ENCODE measurements around the gene RALBP1.

RALBP1 gene

GRCh38 chr18:9507565-9508088 lies 32.3 kb downstream of the RALBP1 start:
- DNase-seq (ENCODE audit: low read depth), result no peak

GRCh38 chr18:9508446-9509025 lies 33.2 kb downstream of the RALBP1 start:
- no peak for DNase-seq (ENCODE audit: low read depth)

DNA sequence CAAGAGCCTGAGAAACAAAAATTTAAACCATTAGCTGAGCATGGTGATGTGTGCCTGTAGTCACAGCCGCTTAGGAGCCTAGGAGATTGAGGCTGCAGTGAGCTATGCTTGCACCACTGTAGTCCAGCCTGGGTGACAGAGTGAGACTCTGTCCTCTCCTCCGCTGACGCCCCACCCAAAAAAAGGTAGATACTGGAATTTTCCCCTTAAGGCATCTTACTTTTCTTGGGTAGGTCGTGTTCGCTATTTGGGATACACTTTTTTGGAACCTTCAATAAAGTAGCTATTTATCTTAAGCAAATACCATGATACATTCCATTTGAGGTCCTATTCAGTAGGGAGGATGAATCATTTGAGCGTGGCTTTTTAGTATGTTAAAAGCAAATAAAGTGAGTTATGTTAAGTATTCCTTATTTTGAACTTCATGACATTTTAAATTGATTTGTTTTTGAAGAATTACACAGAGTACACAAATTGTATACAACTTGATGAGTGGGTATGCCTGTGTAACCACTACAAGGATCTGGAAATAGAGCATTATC lies 38.7 kb downstream of the RALBP1 start:
- DNase-seq (ENCODE audit: low read depth), result peak; percentile 68

DNA sequence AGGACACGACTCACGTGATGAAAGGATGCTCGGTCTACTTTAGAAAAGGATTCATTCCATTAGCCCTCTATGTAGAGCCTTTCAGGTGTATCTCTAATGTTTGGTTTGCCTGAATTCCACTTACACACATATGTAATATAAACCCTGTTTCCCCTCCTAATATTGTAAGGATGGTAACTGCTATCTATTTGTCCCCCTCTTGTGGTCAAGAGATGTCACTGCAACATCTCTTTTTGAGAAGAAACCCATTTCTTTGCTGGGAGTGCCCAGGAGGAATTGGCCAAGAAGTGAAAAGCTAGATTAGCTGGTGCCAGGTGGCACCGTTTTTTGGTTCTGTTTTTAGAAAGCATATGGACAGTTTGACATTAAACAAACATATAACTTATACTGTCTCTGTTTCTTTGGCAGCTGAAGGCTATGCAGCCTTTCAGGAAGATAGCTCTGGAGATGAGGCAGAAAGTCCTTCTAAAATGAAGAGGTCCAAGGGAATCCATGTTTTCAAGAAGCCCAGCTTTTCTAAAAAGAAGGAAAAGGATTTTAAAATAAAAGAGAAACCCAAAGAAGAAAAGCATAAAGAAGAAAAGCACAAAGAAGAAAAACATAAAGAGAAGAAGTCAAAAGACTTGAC lies 41.2 kb downstream of the RALBP1 start:
- DNase-seq (ENCODE audit: low read depth), result peak; percentile 71

GRCh38 chr18:9517869-9518268 lies 42.6 kb downstream of the RALBP1 start:
- no peak for DNase-seq (ENCODE audit: low read depth)

DNA sequence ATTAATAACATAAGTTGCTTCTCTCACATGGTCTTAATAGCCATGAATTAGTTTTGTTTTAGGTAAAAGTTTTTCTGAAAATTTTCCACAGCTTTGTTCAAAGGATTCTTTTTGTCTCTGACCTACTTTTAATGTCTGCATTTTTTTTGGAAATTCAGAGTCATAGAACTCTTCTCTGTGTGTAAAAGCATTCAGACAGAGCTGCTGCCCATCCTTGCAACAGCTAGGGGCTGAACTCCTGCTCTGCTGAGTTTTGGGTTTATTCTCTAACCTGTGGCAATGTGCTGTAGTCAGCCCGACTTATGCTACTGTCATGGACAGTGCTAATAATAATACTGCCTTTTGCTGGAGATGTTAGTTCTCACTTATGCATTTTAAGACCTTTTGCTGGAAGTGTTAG lies 44.1 kb downstream of the RALBP1 start:
- DNase-seq (ENCODE audit: low read depth), result no peak

- DNase-seq (ENCODE audit: low read depth), result no peak
These were observed 45.4 kb downstream of the RALBP1 start for GRCh38 chr18:9520666-9521065.

- no peak for DNase-seq (ENCODE audit: low read depth)
These were observed 46.5 kb downstream of the RALBP1 start for GRCh38 chr18:9521770-9522169.

DNA sequence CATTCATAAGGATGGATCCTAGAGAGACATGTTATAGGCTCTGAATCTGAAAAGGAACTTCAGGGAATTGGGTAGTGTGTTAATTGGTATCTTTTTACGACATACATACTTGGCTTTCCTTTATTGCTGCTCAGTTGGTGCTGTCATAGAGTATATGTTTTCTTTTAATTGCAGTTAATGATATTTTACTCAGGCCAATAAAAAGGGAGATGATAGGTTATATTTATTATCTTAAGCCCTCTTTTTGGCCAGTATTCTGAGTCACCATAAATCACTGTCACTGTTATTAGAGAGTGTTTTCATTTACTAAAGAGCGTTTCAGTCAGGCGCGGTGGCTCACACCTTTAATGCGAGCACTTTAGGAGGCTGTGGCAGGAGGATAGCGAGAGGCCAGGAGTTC lies 47.6 kb downstream of the RALBP1 start:
- DNase-seq (ENCODE audit: low read depth), result no peak

DNA sequence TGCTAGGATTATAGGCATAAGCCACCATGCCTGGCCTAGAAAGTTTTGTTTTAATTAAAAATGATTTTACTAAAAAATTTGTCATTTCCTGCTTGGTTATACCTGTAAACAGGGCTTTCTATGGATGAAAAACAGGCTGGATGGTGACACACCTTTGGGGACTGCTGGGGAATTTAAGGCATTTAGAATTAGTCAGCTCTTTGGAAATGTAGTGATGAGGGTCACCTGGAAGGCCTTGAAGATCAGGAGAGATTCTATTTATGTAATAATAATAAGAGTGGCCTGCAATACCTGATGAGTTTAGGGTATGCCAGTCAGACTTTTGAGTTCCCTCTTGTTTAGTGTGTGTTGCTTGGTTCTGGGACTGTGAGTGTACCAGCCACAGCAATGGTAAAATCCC lies 51.1 kb downstream of the RALBP1 start:
- no peak for DNase-seq (ENCODE audit: low read depth)

DNA sequence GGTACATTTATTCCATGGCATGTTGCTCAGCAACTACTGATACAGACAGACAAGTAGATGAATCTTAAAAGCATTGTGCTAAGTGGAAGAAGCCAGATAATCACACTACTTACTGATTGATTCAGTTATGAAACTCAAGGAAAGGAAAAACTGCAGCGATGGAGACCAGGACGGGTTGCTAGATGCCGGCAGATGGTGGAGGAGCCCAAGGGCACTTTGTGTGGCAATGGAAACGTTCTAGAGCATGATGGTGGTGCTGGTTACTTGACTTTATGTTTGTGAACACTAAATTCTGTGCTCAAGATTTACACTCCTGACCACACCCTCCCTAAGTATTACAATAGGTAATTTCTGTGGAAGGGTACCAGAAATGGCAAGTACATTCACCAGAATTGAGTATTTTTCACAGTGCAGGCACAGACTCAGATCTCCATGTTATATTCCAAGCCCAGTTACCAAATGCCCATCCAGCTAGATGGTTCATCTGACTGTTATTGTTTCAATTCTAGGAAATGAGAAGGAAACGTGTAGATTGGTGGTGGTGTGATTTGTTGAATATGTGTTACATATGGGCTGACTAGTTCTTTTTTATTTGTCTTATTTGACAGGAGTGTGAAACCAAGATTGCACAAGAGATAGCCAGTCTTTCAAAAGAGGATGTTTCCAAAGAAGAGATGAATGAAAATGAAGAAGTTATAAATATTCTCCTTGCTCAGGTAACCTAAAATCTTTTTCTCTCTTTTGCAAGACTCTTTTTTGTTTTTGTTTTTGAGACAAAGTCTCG lies 55.1 kb downstream of the RALBP1 start:
- DNase-seq (ENCODE audit: low read depth), result no peak

GRCh38 chr18:9531791-9532410 lies 56.6 kb downstream of the RALBP1 start:
- peak; percentile 55 for DNase-seq (ENCODE audit: low read depth)

DNA sequence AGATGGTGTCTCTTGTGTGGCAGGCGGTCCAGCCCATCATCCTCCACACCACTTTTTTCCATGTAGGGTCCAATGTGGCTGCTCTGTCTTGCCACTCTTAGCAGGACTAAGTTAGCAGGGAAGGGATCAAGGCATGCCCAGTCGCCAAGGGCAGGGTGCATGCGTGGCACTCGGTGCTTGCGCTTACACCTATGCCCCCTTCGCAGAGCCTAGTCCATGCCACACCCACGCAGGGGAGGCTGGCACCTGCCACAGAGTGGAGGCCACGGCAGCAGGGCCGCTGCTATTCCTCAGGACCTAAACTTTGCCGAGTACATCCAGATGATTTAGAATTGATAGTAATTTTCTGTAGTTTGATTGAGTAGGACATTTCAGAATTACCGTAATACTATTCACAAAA lies 59.5 kb downstream of the RALBP1 start:
- DNase-seq (ENCODE audit: low read depth), result no peak

GRCh38 chr18:9535430-9535991 lies 60.2 kb downstream of the RALBP1 start:
- DNase-seq (ENCODE audit: low read depth), result peak; percentile 92

DNA sequence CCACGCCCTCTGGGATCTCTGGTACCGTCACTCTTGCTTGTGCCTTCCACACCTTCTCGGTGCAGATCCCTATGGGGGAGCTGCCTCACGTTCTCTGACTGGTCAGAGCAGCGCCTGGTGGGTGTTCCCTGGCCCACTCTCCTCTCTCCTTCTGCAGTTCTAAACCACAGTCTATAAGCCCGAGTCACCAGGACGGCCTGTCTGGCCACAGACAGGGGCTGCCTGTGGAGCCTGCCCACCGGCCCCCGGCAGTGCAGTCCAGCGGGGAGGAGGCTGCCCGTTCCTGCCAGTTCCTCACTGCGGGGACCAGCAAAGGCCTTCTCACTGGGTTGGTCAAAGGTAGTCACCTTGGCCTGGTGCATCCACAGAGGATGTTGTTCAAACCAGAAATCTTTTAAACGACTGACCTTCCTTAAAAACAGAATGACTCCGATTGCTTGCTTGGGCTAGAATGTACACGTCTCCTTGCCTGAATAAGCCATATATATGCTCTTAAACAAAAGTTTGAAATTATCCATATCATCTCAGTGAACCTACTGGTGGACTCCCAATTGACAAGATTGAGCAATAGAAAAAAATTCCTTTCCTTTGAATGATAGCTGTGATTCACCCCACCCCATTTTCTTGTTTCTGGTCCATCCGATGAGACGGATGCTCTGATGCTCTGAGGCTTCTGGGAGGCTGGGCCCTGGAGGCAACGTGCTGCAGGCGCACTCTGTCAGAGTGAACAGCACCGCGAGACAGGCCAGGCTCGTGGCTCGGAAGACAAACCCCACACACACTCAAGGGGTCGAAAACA lies 61.2 kb downstream of the RALBP1 start:
- peak; percentile 95 for DNase-seq (ENCODE audit: low read depth)

- DNase-seq (ENCODE audit: low read depth), result no peak
These were observed 62.4 kb downstream of the RALBP1 start for GRCh38 chr18:9537677-9538076.

GRCh38 chr18:9539283-9539682 lies 64.0 kb downstream of the RALBP1 start:
- DNase-seq (ENCODE audit: low read depth), result peak; percentile 96

DNA sequence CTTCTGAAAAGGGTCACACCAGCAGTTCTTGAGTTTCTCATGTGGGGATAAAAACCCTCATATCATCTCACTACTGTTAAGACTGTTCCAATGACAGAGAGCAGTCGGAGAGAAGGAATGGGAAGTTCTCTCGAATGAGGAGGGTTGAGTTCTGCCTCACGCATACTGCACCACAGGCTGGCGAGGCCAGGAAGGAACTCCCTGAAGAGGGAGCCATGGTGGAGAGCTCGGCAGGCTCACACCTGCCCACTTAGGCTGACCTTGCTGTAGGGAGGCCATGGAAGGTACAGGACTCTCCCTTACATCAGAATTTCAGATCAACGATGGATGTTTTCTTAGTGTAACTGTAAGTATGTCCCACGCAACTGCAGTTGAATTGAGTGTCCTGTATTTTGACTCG lies 64.6 kb downstream of the RALBP1 start:
- no peak for DNase-seq (ENCODE audit: low read depth)

- DNase-seq (ENCODE audit: low read depth), result no peak
These were observed 67.6 kb downstream of the RALBP1 start for GRCh38 chr18:9542924-9543323.

DNA sequence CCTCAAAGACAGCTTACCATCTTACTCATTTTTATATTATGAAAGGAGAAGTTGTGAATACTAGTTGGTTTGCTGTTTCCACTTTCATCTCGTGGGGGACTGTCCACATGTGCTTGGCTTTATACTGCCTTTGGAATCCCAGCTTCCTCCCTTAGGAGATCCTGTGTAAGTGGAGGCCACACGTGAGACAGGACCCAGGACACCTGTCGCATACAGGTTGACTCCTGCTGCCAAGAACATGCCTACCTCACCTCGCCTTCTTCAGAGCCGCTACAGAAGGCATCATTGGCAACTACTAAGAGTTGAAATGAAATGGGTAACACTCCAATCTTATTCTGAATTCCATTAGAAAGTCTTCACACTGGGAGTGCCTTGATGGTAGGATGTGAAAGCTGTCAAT lies 69.7 kb downstream of the RALBP1 start:
- no peak for DNase-seq (ENCODE audit: low read depth)

GRCh38 chr18:9546468-9546867 lies 71.2 kb downstream of the RALBP1 start:
- DNase-seq (ENCODE audit: low read depth), result no peak

Measured in ELR (cell line).